ENCODE measurements around the gene SV2C.
"Not testable (repeated sequence)": the region's sequence is repeated elsewhere in the genome, so short reads cannot be mapped to it uniquely, and the experiment has no call there.

SV2C gene

DNA sequence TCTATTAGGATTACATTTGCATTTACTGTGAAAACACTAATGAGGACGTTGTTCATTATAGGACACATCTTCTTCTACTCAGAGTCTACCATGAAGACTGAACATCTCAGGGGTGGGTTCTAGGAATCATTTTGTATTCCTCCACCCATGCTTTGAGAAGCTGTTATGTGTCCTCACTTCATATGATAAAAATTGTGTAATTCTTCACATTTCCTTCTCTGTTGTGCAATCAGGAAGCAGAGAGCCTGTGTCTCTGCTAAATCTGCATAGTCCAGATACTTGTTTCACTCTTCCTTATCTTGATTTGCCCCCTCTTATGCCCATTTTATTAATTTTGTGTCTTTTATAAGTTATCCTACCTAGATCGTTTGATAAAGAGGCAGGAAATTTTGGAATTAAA lies 222.1 kb downstream of the SV2C start:
- DNase-seq = no peak

GRCh38 chr5:76305775-76306174 lies 222.6 kb downstream of the SV2C start:
- no peak for DNase-seq

DNA sequence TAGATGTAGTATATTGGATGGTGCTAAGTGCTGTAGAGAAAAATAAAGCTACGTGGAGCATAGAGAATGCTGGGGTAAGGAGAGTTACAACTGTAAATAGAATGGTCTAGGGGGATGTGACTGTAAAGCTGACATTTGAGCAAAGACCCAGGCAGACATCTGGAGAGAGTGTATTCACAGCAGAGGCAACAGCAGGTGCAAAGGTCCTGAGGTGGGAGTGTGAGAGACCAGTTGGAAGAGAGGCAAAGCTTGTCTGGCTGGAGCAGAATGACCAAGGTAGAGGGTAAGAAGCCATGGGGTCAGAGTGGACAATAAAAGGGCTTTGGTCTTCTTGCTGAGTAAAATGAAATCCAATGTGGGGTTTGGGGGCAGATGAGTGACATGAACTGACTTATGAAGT lies 227.0 kb downstream of the SV2C start:
- no peak for DNase-seq

DNA sequence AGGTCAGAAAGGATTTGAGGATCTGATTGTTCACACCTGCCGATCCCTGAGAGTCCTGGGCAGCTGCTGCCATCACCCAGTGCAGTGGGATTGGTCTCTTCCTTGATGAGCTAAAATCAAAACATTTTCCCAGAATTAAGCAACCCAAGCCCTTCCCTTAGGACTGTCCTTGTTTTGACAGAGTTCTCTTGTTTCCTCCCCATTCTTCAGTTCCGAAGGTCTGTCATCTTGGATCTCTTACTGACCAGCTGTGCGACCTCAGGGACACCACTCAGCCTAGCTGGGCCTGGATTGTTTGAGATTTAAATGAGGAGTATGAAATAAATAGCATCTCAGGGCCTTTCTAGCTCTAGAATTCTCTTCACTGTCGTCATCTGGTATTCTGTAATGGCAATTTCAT lies 229.6 kb downstream of the SV2C start:
- DNase-seq = no peak

DNA sequence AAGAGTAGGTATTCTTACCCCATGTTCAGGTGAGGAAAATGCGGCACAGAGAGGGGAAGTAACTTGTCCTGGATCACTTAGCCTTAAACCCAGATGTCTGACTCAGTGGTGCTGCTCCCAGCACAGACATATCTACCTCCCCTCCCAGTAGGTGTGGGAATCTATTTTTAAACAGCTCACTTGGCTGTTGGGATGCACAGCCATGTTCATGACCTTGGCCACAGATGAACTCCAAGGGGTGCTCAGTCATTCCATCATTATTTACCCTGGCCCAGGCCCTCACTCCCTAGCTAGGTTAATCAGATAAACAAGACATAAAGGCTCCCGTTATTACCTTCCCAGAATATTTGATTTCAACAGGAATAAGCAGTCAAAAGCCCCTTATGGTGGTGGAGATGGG lies 231.5 kb downstream of the SV2C start:
- DNase-seq = no peak

- DNase-seq = no peak
Measured at GRCh38 chr5:76319673-76320072, 236.5 kb downstream of the SV2C start.

DNA sequence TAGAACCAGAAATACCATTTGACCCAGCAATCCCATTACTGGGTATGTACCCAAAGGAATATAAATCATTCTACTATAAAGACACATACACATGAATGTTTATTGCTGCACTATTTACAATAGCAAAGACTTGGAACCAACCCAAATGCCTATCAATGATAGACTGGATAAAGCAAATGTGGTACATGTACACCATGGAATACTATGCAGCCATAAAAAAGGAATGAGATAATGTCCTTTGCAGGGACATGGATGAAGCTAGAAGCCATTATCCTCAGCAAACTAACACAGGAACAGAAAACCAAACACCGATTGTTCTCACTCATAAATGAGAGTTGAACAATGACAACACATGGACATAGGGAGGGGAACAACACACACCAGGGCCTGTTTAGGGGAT lies 240.3 kb downstream of the SV2C start:
- DNase-seq = not testable (repeated sequence)

DNA sequence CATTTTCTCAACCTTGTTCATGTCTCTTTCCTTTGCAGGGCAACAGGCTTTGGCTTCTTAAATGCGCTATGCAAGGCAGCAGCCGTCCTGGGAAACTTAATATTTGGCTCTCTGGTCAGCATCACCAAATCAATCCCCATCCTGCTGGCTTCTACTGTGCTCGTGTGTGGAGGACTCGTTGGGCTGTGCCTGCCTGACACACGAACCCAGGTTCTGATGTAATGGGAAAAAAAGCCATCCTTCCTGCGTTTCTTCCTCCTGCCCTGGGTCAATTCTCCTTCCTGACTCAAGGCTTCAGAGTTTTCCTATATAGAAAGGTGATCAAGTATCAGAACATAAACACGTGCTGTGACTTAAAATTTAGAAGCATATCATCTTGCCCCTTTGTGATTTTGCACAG lies 242.1 kb downstream of the SV2C start:
- DNase-seq = no peak

DNA sequence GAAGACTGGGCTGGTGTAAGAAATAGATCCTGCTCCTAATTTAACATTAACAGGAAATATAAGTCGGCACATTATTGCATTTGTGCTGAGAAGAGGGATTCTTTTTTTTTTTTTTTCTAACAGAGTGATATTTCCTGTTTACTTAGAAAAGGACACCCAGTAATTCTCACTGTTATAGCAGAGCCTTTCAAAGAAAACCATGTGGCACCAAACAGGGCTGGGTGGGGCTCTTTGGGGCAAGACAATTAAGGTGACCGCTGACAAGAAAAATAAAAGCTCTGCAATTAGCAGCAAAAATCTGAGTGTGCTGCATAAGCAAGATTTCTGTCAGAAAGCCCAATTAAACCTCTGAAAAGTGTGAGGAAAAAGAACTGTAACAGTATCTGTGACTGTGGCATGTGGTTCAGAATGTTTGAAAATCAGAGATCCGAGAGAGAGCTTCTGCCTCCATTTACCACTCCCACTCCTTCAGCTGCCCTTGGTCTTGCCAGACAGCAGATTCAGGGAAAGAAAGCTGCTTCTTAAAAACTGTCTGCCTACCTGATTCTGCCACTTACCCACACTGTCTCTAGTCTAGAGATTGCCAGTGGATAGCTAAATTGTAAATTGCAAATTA lies 242.8 kb downstream of the SV2C start:
- peak in 1 of 2 experiments; percentile 13 for DNase-seq

GRCh38 chr5:76326577-76327302 lies 243.6 kb downstream of the SV2C start:
- DNase-seq = no peak

GRCh38 chr5:76329346-76329745 lies 246.2 kb downstream of the SV2C start:
- DNase-seq = no peak

GRCh38 chr5:76331126-76331525 lies 247.9 kb downstream of the SV2C start:
- no peak for DNase-seq

GRCh38 chr5:76332102-76332501 lies 248.9 kb downstream of the SV2C start:
- no peak for DNase-seq

GRCh38 chr5:76332611-76333205 lies 249.5 kb downstream of the SV2C start:
- DNase-seq = no peak

GRCh38 chr5:76333571-76333970 lies 250.4 kb downstream of the SV2C start:
- no peak for DNase-seq

DNA sequence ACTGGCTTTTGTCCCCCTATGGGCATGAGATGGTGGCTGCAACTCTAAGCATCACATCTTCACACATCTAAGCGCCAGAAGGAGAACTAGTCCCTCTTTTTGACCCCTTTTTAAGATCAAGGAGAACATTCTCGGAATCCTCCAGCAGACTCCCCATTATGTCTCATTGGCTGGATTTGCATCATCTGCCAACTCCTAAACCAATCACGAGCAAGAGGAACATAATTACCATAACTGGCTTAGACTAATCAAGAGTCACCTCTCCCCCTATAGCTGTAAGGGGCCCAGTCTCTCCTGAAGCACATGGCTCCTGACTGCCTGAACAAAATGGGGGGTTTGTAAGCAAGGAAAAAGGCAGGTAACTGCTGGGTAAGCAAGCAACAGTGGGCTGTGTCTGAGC lies 251.4 kb downstream of the SV2C start:
- no peak for DNase-seq

DNA sequence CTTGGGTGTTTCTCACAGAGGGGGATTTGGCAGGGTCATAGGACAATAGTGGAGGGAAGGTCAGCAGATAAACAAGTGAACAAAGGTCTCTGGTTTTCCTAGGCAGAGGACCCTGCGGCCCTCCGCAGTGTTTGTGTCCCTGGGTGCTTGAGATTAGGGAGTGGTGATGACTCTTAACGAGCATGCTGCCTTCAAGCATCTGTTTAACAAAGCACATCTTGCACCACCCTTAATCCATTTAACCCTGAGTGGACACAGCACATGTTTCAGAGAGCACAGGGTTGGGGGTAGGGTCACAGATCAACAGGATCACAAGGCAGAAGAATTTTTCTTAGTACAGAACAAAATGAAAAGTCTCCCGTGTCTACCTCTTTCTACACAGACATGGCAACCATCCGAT lies 252.3 kb downstream of the SV2C start:
- not testable (repeated sequence) for DNase-seq

DNA sequence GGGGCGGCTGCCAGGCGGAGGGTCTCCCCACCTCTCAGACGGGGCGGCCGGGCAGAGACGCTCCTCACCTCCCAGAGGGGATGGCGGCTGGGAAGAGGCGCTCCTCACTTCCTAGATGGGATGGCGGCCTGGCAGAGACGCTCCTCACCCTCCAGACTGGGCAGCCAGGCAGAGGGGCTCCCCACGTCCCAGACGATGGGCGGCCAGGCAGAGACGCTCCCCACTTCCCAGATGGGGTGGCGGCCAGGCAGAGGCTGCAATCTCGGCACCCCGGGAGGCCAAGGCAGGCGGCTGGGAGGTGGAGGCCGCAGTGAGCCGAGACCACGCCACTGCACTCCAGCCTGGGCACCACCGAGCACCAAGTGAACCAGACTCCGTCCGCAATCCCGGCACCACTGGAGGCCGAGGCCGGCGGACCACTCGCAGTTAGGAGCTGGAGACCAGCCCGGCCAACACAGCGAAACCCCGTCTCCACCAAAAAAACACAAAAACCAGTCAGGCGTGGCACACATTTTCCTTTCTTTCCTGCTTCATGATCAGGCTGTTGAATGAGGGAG lies 253.1 kb downstream of the SV2C start:
- DNase-seq = not testable (repeated sequence)

GRCh38 chr5:76337953-76338451 lies 254.8 kb downstream of the SV2C start:
- peak; percentile 9 to 39 for DNase-seq

- DNase-seq = no peak
Measured at GRCh38 chr5:76339919-76340318, 256.7 kb downstream of the SV2C start.

GRCh38 chr5:76341651-76342334 lies 258.6 kb downstream of the SV2C start:
- no peak for DNase-seq

GRCh38 chr5:76342474-76342873 lies 259.3 kb downstream of the SV2C start:
- no peak for DNase-seq

DNA sequence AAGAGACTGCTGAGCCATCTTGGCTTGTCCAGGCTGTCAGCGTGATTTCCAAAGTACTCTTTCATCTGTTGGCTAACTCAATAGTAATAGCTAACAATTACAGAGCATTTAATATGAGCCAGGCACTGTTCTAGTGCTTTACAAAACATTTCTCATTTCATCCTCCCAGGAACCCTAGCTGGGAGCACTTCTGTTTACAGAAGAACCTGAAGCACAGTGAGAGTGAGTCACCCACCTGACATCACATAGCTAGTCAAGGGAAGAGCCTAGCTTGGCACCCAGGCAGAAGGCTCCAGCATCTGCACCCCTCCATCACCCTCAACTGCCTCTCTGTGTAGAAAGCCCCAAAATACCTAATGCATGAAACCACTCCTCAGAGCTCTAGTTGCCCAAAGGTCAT lies 262.4 kb downstream of the SV2C start:
- DNase-seq = no peak

Data from stimulated activated CD4-positive, alpha-beta T cell treated with anti-CD3 and anti-CD28 coated beads, Interleukin-4, amount 100 ng/mL, for 4 hours (primary cell).